Stomach smooth muscle (tissue), 2 donors: ENCODE data around the gene FHIT.
"Not testable (repeated sequence)": the region's sequence is repeated elsewhere in the genome, so short reads cannot be mapped to it uniquely, and the experiment has no call there.

Experiments used
- H3K27ac ChIP-seq: one replicate; pipeline ENCODE4 v1.7.0; 2013; ENCODE audit warnings: mild to moderate bottlenecking, low read length, inconsistent platforms
- H3K27me3 ChIP-seq, 2 donors: one replicate each; pipeline ENCODE4 v1.7.0; 2013; ENCODE audit warnings: low read length in 2 of 2; ENCODE audit not compliant: insufficient read depth in 2 of 2, control insufficient read depth in 1 of 2
- H3K36me3 ChIP-seq, 2 donors: one replicate each; pipeline ENCODE4 v1.7.0; 2013; ENCODE audit warnings: low read length in 2 of 2; ENCODE audit not compliant: control insufficient read depth in 2 of 2, insufficient read depth in 2 of 2
- H3K4me1 ChIP-seq: one replicate; pipeline ENCODE4 v1.7.0; 2013; ENCODE audit warnings: low read length; ENCODE audit not compliant: control insufficient read depth, insufficient read depth
- H3K4me3 ChIP-seq, 2 donors: one replicate each; pipeline ENCODE4 v1.7.0; 2013; ENCODE audit warnings: low read length in 2 of 2
- H3K9ac ChIP-seq, 2 donors: one replicate each; pipeline ENCODE4 v1.7.0; 2013; ENCODE audit warnings: low read length in 2 of 2, mild to moderate bottlenecking in 1 of 2
- H3K9me3 ChIP-seq, 2 donors: one replicate each; pipeline ENCODE4 v1.7.0; 2013; ENCODE audit warnings: low read length in 2 of 2; ENCODE audit not compliant: control insufficient read depth in 2 of 2
- donor health status: healthy.
- donor health status: Pancreatic carcinoma.

FHIT gene

GRCh38 chr3:61081554-61081953 lies 169.7 kb downstream of the FHIT start:
- Histone ChIP-seq H3K27me3 (no peaks in the 10 kb centered on the region), H3K9me3 (peaks cover 0 to 4% of the 10 kb centered on the region in 2 donors), H3K4me3 (no peak overlapping the region), H3K36me3 (no peaks in the 10 kb centered on the region), H3K9ac (no peak overlapping the region), H3K4me1 (no peaks in the 10 kb centered on the region), H3K27ac (no peak overlapping the region)

GRCh38 chr3:61080737-61081445 lies 170.4 kb downstream of the FHIT start:
- H3K27ac ChIP-seq, result no peak overlapping the region
- H3K9me3 ChIP-seq, result peaks cover 0 to 4% of the 10 kb centered on the region in 2 donors
- H3K4me1 ChIP-seq, result no peaks in the 10 kb centered on the region
- H3K36me3 ChIP-seq, result no peaks in the 10 kb centered on the region
- H3K4me3 ChIP-seq, result no peak overlapping the region
- H3K27me3 ChIP-seq, result no peaks in the 10 kb centered on the region
- no peak overlapping the region for H3K9ac ChIP-seq

- H3K27me3 ChIP-seq, result no peaks in the 10 kb centered on the region
- no peaks in the 10 kb centered on the region for H3K4me1 ChIP-seq
- no peak overlapping the region for H3K4me3 ChIP-seq
- no peak overlapping the region for H3K9ac ChIP-seq
- no peaks in the 10 kb centered on the region for H3K36me3 ChIP-seq
- H3K27ac ChIP-seq, result no peak overlapping the region
- H3K9me3 ChIP-seq, result peaks cover 0 to 4% of the 10 kb centered on the region in 2 donors
Observed at GRCh38 chr3:61078048-61078752, 173.1 kb downstream of the FHIT start.

- H3K27ac ChIP-seq, result no peak overlapping the region
- H3K27me3 ChIP-seq, result no peaks in the 10 kb centered on the region
- H3K9me3 ChIP-seq, result peaks cover 0 to 1% of the 10 kb centered on the region in 2 donors
- H3K9ac ChIP-seq, result no peak overlapping the region
- no peaks in the 10 kb centered on the region for H3K36me3 ChIP-seq
- no peaks in the 10 kb centered on the region for H3K4me1 ChIP-seq
- H3K4me3 ChIP-seq, result no peak overlapping the region
Observed at GRCh38 chr3:61077551-61077950, 173.7 kb downstream of the FHIT start.

GRCh38 chr3:61074783-61075182 lies 176.5 kb downstream of the FHIT start:
- Histone ChIP-seq H3K36me3 (no peaks in the 10 kb centered on the region), H3K27me3 (no peaks in the 10 kb centered on the region), H3K4me3 (no peak overlapping the region), H3K27ac (no peak overlapping the region), H3K9ac (no peak overlapping the region), H3K4me1 (no peaks in the 10 kb centered on the region), H3K9me3 (no peaks in the 10 kb centered on the region)

GRCh38 chr3:61073566-61074165 lies 177.6 kb downstream of the FHIT start:
- H3K27me3 ChIP-seq, result no peaks in the 10 kb centered on the region
- H3K9me3 ChIP-seq, result no peaks in the 10 kb centered on the region
- H3K36me3 ChIP-seq, result no peaks in the 10 kb centered on the region
- H3K9ac ChIP-seq, result no peak overlapping the region
- no peaks in the 10 kb centered on the region for H3K4me1 ChIP-seq
- H3K27ac ChIP-seq, result no peak overlapping the region
- H3K4me3 ChIP-seq, result no peak overlapping the region

- no peaks in the 10 kb centered on the region for H3K27me3 ChIP-seq
- H3K4me3 ChIP-seq, result no peak overlapping the region
- H3K9me3 ChIP-seq, result peaks cover 0 to 7% of the 10 kb centered on the region in 2 donors
- H3K4me1 ChIP-seq, result no peaks in the 10 kb centered on the region
- H3K9ac ChIP-seq, result no peak overlapping the region
- H3K27ac ChIP-seq, result no peak overlapping the region
- no peaks in the 10 kb centered on the region for H3K36me3 ChIP-seq
Observed at GRCh38 chr3:61068084-61068483, 183.2 kb downstream of the FHIT start.

GRCh38 chr3:61066800-61067199 lies 184.5 kb downstream of the FHIT start:
- no peaks in the 10 kb centered on the region for H3K36me3 ChIP-seq
- H3K27me3 ChIP-seq, result no peaks in the 10 kb centered on the region
- no peak overlapping the region for H3K9ac ChIP-seq
- H3K4me1 ChIP-seq, result no peaks in the 10 kb centered on the region
- no peak overlapping the region for H3K4me3 ChIP-seq
- no peak overlapping the region for H3K27ac ChIP-seq
- peaks cover 0 to 7% of the 10 kb centered on the region in 2 donors for H3K9me3 ChIP-seq

GRCh38 chr3:61066222-61066621 lies 185.0 kb downstream of the FHIT start:
- not testable (repeated sequence) for H3K4me3 ChIP-seq, H3K4me1 ChIP-seq, H3K27me3 ChIP-seq, H3K36me3 ChIP-seq, H3K9me3 ChIP-seq, H3K9ac ChIP-seq, H3K27ac ChIP-seq

GRCh38 chr3:61065451-61066011 lies 185.7 kb downstream of the FHIT start:
- H3K9ac ChIP-seq, result no peak overlapping the region
- H3K27ac ChIP-seq, result no peak overlapping the region
- no peak overlapping the region for H3K4me3 ChIP-seq

More at GRCh38 chr3:61065451-61066011, 185.7 kb downstream of the FHIT start:
- Histone ChIP-seq H3K27me3 (no peaks in the 10 kb centered on the region), H3K9me3 (peaks cover 0 to 7% of the 10 kb centered on the region in 2 donors), H3K36me3 (no peaks in the 10 kb centered on the region), H3K4me1 (no peaks in the 10 kb centered on the region)
